B cell (primary cell): Measurements from ENCODE around the gene RNF17.

Source experiments
- EZH2 ChIP-seq: IDR thresholded peaks from 2 replicates; pipeline ENCODE4 v1.6.1; 2012; ENCODE audit warnings: borderline replicate concordance, low read depth, mild to moderate bottlenecking, moderate library complexity, low read length; ENCODE audit not compliant: insufficient read depth, poor library complexity, severe bottlenecking
- TF ChIP-seq, protein P1 (sequence below): fragments of 200-600 bp; IDR thresholded peaks from one replicate; pipeline ENCODE4 v1.8.0; 2022; ENCODE audit warnings: antibody characterized with exemption, mild to moderate bottlenecking

DNA sequence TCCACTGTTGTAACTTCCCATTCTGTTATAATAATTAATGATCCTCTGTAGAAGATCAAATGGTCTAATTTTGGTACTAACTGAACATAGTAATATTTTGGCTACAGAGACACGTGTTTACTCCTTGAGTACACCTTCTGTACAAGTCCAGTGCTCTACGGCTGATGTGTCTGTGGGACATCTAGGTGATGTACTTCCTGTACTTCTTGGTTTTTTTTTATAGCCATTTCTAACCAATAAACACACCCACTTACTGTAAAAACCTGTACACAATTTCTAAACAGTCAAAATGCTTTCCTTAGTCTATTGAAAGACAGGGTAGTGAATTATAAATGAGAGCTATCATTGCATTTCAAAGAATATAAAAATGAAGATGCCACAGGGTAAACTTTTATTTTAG is 118.7 kb downstream of the RNF17 start:
- TF ChIP-seq, protein P1, sequence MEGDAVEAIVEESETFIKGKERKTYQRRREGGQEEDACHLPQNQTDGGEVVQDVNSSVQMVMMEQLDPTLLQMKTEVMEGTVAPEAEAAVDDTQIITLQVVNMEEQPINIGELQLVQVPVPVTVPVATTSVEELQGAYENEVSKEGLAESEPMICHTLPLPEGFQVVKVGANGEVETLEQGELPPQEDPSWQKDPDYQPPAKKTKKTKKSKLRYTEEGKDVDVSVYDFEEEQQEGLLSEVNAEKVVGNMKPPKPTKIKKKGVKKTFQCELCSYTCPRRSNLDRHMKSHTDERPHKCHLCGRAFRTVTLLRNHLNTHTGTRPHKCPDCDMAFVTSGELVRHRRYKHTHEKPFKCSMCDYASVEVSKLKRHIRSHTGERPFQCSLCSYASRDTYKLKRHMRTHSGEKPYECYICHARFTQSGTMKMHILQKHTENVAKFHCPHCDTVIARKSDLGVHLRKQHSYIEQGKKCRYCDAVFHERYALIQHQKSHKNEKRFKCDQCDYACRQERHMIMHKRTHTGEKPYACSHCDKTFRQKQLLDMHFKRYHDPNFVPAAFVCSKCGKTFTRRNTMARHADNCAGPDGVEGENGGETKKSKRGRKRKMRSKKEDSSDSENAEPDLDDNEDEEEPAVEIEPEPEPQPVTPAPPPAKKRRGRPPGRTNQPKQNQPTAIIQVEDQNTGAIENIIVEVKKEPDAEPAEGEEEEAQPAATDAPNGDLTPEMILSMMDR, result no peak
- no peak for TF ChIP-seq EZH2
